HG03521 (cell line): ENCODE data around the gene UNC5A.

ENCODE experiments used
- ATAC-seq: cut with Tn5 transposase; IDR thresholded peaks from one replicate; pipeline ENCODE4 v1.9.1; 2021; ENCODE audit warnings: mild to moderate bottlenecking, moderate library complexity; ENCODE audit not compliant: unreplicated experiment

Gene UNC5A

GRCh38 chr5:176819476-176819875, 9.1 kb downstream of the UNC5A start:
- no peak for ATAC-seq

GRCh38 chr5:176820937-176821336, 10.6 kb downstream of the UNC5A start:
- no peak for ATAC-seq

DNA sequence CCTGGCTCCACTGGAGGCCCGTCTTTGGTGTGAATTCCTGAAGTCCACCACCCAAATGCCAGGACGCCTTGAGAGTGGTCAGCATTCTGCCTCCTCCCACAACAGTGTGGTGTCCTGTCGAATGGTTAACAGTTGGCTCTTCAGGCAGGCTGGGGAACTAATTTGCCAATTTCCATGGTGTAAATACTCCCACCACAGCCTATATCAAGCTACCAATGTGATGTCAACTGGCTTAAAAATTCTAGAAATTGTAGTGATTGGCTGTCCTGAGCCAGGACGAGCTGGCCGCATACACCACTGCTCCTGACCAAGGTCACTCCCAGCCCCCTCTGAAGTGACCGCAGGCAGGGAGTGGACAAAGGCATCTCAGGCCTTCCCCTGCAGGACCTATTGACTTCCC, 11.1 kb downstream of the UNC5A start:
- ATAC-seq: no peak

- ATAC-seq: no peak
Measured at GRCh38 chr5:176822041-176822792, 11.9 kb downstream of the UNC5A start.

DNA sequence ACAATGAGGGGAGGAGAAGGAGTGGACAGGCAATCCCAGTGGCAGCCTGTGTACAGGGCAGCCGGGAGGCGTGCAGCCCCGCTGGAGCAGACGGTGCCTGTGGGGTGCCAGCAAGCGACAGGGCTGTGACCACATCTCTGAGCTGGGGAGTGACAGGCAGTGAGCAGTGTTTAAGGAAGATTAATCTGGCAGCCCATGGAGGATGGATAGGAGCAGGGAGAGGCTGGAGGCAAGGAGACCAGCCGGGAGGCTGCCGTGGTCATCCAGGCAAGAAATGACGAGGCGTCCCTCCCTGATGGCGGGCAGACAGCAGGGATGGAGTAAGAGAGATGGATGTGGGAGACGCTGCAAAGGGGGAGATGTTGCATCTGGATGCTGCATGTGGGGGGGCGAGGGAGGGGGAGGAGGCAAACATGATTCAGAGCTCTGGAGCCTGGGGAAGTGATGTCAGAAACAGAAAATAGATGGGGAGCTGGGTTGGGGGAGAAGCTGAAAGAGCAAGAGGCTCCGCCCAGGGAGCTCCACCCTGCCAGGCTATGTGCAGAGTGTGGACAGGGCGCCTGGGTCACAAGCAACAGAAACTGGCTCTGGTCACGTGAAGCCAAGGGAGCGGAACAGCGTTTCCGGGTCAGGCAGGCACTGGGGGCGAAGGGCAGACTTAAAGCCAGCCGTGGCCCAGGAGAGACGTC, 12.6 kb downstream of the UNC5A start:
- no peak for ATAC-seq

GRCh38 chr5:176823869-176824412, 13.6 kb downstream of the UNC5A start:
- ATAC-seq: no peak

GRCh38 chr5:176824604-176825003, 14.2 kb downstream of the UNC5A start:
- no peak for ATAC-seq

GRCh38 chr5:176825234-176825633, 14.9 kb downstream of the UNC5A start:
- no peak for ATAC-seq

DNA sequence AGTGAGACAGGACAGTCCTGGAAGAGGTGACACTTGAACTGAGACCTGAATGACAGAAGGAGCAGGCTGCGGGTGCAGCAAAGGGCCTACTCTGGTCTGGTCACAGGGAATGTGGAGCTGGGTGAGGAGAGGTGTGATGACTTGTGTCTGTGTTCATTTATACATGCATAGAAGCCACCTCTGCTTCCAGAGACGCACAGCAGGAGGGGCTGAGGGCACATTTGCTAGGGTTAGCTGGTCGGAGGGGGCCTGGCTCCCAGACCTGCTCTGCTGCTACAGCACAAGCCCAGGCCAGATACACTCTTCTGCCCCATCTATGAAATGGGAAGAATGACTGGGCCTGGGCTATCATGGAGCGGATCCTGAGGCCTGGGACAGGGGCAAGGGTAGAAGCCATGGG, 15.6 kb downstream of the UNC5A start:
- ATAC-seq: no peak

DNA sequence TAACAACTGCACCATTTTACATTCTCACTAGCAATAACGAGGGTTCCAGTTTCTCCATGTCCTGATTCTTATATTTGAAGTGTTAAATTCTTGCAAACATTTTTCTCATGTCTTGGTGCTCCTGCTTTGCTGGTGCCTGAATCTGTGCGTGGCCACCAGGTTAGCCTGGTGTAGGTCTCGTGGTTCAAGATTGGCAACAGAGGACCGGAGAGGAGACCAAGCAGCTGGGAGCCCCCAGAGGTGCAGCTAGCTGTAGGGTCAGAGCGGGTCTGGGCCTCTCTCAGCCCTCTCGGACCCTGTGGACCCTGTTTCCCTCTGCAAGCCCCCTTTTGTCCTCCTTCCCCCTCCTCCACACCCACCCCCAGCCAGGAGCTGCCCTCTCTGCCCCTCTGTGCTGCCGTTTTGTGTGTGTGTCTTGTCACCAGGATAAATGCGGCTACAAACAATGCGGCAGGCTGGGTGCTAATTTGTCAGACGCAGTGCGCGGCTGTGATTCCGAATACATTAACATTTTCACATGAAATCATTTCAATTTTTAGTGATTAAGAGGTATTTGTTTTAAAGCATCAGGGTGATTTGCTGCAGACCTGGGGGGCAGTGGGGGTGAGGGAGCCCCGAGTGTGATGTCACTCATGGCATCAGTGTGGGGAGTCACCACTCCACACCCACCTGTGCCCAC, 17.5 kb downstream of the UNC5A start:
- no peak for ATAC-seq

DNA sequence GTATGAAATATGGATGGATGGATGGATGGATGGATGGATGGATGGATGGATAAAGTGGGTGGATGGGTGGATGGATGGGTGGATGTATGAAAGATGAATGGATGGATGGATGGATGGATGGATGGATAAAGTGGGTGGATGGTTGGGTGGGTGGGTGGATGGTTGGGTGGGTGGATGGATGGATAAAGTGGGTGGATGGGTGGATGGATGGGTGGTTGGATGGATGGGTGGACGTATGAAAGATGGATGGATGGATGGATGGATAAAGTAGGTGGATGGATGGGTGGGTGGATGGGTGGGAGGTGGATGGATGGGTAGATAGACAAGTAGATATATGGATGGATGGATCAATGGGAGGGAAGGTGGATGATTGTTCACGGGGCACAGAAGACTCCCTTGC, 19.0 kb downstream of the UNC5A start:
- no peak for ATAC-seq

GRCh38 chr5:176830422-176830994, 20.1 kb downstream of the UNC5A start:
- ATAC-seq: no peak

- ATAC-seq: no peak
Measured at GRCh38 chr5:176830995-176831423, 20.6 kb downstream of the UNC5A start.

- no peak for ATAC-seq
Measured at GRCh38 chr5:176831425-176831824, 21.1 kb downstream of the UNC5A start.

- ATAC-seq: no peak
Measured at GRCh38 chr5:176832162-176832561, 21.8 kb downstream of the UNC5A start.

DNA sequence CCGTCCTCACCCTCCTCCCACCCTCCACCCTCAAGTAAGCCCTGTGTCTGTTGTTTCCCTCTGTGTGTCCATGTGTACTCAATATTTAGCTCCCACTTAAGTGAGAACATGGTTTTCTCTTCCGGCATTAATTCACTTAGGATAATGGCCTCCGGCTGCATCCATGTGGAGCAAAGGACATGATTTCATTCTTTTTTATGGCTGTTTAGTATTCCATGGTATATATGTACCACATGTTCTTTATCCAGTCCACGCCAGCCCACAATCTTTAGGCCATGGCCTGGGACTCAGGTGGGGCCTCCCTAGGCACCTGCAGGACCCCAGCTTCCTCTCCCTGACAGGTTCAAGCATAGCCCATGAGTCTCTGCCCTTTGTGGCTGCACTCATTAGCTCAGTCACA, 22.9 kb downstream of the UNC5A start:
- ATAC-seq: no peak

DNA sequence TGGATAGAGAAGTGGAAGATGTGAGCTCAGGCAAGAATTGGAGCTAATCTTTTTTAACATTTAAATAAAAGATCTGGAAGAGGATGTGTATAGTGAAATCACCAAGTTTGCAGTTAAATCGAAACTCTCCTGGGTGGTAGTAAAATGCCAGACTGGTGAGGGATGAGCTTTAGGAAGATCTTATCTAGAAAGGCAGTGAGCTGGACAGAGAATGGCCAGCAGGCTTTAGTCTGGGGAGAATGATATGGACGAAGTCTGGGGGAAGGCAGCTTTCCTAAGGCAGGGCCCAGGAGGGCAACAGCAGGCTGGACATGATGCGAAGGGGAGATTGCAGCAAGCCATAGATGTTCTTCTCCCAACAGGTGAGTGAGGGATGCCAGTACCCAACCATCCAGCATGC, 25.6 kb downstream of the UNC5A start:
- ATAC-seq: no peak

DNA sequence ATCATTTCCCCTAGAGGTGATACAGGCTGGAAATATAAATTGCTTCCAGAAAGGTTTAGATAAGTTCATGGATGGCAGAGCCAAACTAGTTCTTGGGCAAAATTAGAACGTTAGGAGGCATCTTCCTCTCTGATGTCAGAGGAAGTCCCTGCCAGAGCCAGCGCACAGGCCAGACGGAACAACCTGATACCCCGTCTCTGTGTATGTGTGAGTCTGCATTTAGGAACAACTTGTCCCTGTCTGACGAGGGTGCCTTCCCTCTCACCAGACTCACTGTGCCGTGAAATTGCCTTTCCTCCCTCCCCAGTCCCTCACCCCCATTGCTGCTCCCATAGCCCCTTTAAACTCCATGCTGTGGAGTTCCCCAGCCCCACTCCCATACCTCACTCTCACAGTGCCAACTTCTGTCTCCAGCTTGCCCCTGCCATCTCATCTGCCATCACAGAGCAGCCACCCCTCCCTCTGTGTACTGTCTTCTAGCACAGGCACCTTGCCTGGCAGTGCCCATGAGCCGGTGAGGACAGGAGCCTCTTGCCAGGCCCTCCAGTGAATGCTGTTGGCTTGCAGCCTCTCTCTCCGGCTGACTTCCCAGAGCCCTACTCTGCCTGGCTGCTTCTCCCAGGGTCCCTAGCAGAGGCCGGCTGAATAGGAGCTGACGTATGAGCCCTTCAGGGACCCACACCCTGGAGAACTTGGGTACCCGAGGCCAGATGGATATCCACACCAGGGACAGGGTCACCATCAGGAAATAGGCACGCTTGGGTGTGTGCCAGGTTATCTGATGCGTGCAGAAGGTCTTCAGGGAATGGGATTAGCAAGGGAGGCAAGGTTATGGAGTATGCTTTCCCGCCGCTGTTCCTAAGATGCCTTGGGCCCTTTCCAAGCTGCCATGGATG, 26.7 kb downstream of the UNC5A start:
- ATAC-seq: no peak

- no peak for ATAC-seq
Measured at GRCh38 chr5:176837707-176838115, 27.4 kb downstream of the UNC5A start.

- no peak for ATAC-seq
Measured at GRCh38 chr5:176843673-176844072, 33.3 kb downstream of the UNC5A start.
